Thyroid gland (tissue), 4 donors: ENCODE data around the gene AKAP6.

Experiments used
- POLR2A ChIP-seq, 2 donors: fragments of 450-650 bp; IDR thresholded peaks; one replicate each; pipeline ENCODE4 v1.6.1; 2017; ENCODE audit warnings: antibody characterized with exemption in 2 of 2, mild to moderate bottlenecking in 2 of 2, moderate library complexity in 1 of 2
- TF ChIP-seq, protein P1 (sequence below), 6 experiments: fragments of 200-600 bp in 3 of 6; fragments of 450-650 bp in 3 of 6; sonication (generic) in 3 of 6; IDR thresholded peaks; one replicate each; pipeline ENCODE4 v1.5.1; 2016 to 2019; ENCODE audit warnings: antibody characterized with exemption in 6 of 6, mild to moderate bottlenecking in 2 of 6, inconsistent platforms in 1 of 6, moderate library complexity in 1 of 6

DNA sequence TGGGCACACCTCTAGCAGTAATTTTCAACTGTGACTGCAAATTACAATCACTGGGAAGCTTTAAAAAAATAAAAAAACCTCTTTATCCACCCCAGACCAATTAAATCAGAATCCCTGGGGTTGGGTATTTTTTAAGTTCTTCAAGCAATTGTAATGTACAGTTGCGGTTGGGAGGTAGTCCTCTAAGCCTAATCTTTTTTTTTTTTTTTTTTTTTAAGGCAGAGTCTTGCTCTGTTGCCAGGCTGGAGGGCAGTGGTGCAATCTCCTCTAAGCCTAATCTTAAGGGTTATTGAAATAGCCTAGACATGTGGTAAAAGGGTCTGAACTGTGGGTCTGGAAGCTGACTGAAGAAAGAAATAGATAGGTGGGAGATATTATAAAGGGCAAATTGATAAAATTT lies 230.5 kb downstream of the AKAP6 start:
- TF ChIP-seq POLR2A (IDR thresholded peaks at IDR 0.05): no peak
- TF ChIP-seq, protein P1, sequence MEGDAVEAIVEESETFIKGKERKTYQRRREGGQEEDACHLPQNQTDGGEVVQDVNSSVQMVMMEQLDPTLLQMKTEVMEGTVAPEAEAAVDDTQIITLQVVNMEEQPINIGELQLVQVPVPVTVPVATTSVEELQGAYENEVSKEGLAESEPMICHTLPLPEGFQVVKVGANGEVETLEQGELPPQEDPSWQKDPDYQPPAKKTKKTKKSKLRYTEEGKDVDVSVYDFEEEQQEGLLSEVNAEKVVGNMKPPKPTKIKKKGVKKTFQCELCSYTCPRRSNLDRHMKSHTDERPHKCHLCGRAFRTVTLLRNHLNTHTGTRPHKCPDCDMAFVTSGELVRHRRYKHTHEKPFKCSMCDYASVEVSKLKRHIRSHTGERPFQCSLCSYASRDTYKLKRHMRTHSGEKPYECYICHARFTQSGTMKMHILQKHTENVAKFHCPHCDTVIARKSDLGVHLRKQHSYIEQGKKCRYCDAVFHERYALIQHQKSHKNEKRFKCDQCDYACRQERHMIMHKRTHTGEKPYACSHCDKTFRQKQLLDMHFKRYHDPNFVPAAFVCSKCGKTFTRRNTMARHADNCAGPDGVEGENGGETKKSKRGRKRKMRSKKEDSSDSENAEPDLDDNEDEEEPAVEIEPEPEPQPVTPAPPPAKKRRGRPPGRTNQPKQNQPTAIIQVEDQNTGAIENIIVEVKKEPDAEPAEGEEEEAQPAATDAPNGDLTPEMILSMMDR (IDR thresholded peaks at IDR 0.05): no peak
